ENCODE results near the gene USP5. TPM values are rescaled to one million over a fixed set of nuclear protein-coding genes. Genes with fewer than 3 reads are reported as not detected.
A peak's percentile ranks its signal among the peaks of the same experiment; 100 is the strongest.

The USP5 gene
- polyA plus RNA-seq, 3 donors: 28.0 to 32.4 (median 29.9) TPM

- H3K27ac Mint-ChIP-seq: peak overlapping the region; percentile 64 to 95 (median 91)
- Histone ChIP-seq H4K20me1 (ENCODE audit: insufficient read depth, low read length) (peaks cover 38% of the 10 kb centered on the region), H3K36me3 (replicated peaks in 1 of 2; ENCODE audit: control insufficient read depth in 1 of 2, insufficient read depth in 2 of 2, low read length in 2 of 2) (peaks cover 56 to 68% of the 10 kb centered on the region in 2 donors), H3K9me3 (replicated peaks in 1 of 2; ENCODE audit: control insufficient read depth in 1 of 2, insufficient read depth in 1 of 2, low read length in 2 of 2) (no peaks in the 10 kb centered on the region), H3K4me1 (ENCODE audit: control insufficient read depth in 1 of 2, insufficient read depth in 2 of 2, low read length in 2 of 2) (peaks cover 26 to 43% of the 10 kb centered on the region in 2 donors), H3K27me3 (ENCODE audit: control insufficient read depth in 2 of 2, insufficient read depth in 2 of 2, low read length in 2 of 2) (no peaks in the 10 kb centered on the region), H3K79me2 (ENCODE audit: insufficient read depth, low read length) (peaks cover 38% of the 10 kb centered on the region), H3K4me3 (replicated peaks in 1 of 3; ENCODE audit: low read depth in 2 of 3, low read length in 3 of 3) (peak overlapping the region; percentile 41 to 97 (median 76)), H2AFZ (ENCODE audit: insufficient read depth, low read depth, low read length, poor library complexity, severe bottlenecking) (peak overlapping the region; percentile 97), H3K4me2 (replicated peaks; ENCODE audit: extremely low read depth, low read length, poor library complexity, severe bottlenecking) (peak overlapping the region; percentile 94), H3K9ac (ENCODE audit: insufficient read depth, low read length, poor library complexity, severe bottlenecking) (peak overlapping the region; percentile 88), H3K27ac (ENCODE audit: low read depth in 1 of 2, low read length in 2 of 2) (peak overlapping the region; percentile 63 to 86)
- H3K27me3 Mint-ChIP-seq (ENCODE audit: low read depth in 3 of 3): peaks cover 0 to 5% (median 3%) of the 10 kb centered on the region in 3 donors
- no peak for TF ChIP-seq CTCF (IDR thresholded peaks at IDR 0.05)
- H3K4me1 Mint-ChIP-seq: peaks cover 41% of the 10 kb centered on the region
- peak overlapping the region; percentile 92 for H3K4me3 Mint-ChIP-seq
- intact Hi-C loops (cut with micrococcal nuclease): loop anchor here in 1 of 2 donors (5.0 kb wide), 1 partner anchor 246 kb away; no protein-coding TSS in a partner anchor
- DNase-seq: no peak
- H3K9me3 Mint-ChIP-seq: no peaks in the 10 kb centered on the region
- H3K36me3 Mint-ChIP-seq: peaks cover 62 to 78% of the 10 kb centered on the region in 2 donors
- WGBS (ENCODE audit: insufficient coverage): 100% methylated on average over 2 of the region's 19 CpGs
Observed at GRCh38 chr12:6866163-6866919, 14.4 kb downstream of the USP5 start.

GRCh38 chr12:6866920-6867412 lies 15.0 kb downstream of the USP5 start:
- no peak for TF ChIP-seq CTCF (IDR thresholded peaks at IDR 0.05)
- Histone ChIP-seq H3K27me3 (ENCODE audit: control insufficient read depth in 2 of 2, insufficient read depth in 2 of 2, low read length in 2 of 2) (no peaks in the 10 kb centered on the region), H3K9ac (ENCODE audit: insufficient read depth, low read length, poor library complexity, severe bottlenecking) (peak overlapping the region; percentile 88), H3K4me1 (ENCODE audit: control insufficient read depth in 1 of 2, insufficient read depth in 2 of 2, low read length in 2 of 2) (peaks cover 32 to 49% of the 10 kb centered on the region in 2 donors), H4K20me1 (ENCODE audit: insufficient read depth, low read length) (peaks cover 44% of the 10 kb centered on the region), H3K79me2 (ENCODE audit: insufficient read depth, low read length) (peaks cover 44% of the 10 kb centered on the region), H3K27ac (ENCODE audit: low read depth in 1 of 2, low read length in 2 of 2) (peak overlapping the region; percentile 63 to 86), H3K36me3 (replicated peaks in 1 of 2; ENCODE audit: control insufficient read depth in 1 of 2, insufficient read depth in 2 of 2, low read length in 2 of 2) (peaks cover 50 to 64% of the 10 kb centered on the region in 2 donors), H3K9me3 (replicated peaks in 1 of 2; ENCODE audit: control insufficient read depth in 1 of 2, insufficient read depth in 1 of 2, low read length in 2 of 2) (no peaks in the 10 kb centered on the region), H3K4me2 (replicated peaks; ENCODE audit: extremely low read depth, low read length, poor library complexity, severe bottlenecking) (peak overlapping the region; percentile 94), H2AFZ (ENCODE audit: insufficient read depth, low read depth, low read length, poor library complexity, severe bottlenecking) (peak overlapping the region; percentile 97), H3K4me3 (replicated peaks in 1 of 3; ENCODE audit: low read depth in 2 of 3, low read length in 3 of 3) (peak overlapping the region; percentile 41 to 97 (median 76))
- Mint-ChIP-seq H3K4me3 (peak overlapping the region; percentile 92), H3K9me3 (no peaks in the 10 kb centered on the region), H3K36me3 (peaks cover 57 to 72% of the 10 kb centered on the region in 2 donors), H3K27me3 (ENCODE audit: low read depth in 3 of 3) (peaks cover 0 to 5% (median 3%) of the 10 kb centered on the region in 3 donors), H3K27ac (peak overlapping the region; percentile 82 to 95 (median 92)), H3K4me1 (peaks cover 48% of the 10 kb centered on the region)
- WGBS (ENCODE audit: insufficient coverage): under 1% methylated on average over 29 of the region's 33 CpGs
- DNase-seq: no peak
- intact Hi-C loops (cut with micrococcal nuclease): loop anchor here in 1 of 2 donors (5.0 kb wide), 1 partner anchor 245 kb away; no protein-coding TSS in a partner anchor

Measured in CD14-positive monocyte (primary cell).